ENCODE measurements around the gene SMIM3.

GRCh38 chr5:150786876-150787275, 8.3 kb downstream of the SMIM3 start:
- TF ChIP-seq SMC3 (IDR thresholded peaks at IDR 0.05; ENCODE audit: low read depth, low read length) (no peak), CTCF (conservative IDR thresholded peaks at IDR 0.05; ENCODE audit: low read depth, low read length) (no peak), MXI1 (IDR thresholded peaks at IDR 0.05; ENCODE audit: borderline replicate concordance, low read depth, low read length) (no peak), CEBPB (IDR thresholded peaks at IDR 0.05; ENCODE audit: low read depth, low read length) (no peak), POLR2A (IDR thresholded peaks at IDR 0.05; ENCODE audit: low read depth, low read length) (no peak), BHLHE40 (IDR thresholded peaks at IDR 0.05; ENCODE audit: low read depth, low read length) (no peak), MAZ (IDR thresholded peaks at IDR 0.05; ENCODE audit: borderline replicate concordance, low read depth, low read length) (no peak), USF2 (IDR thresholded peaks at IDR 0.05; ENCODE audit: low read depth, low read length) (no peak), NFE2L2 (IDR thresholded peaks at IDR 0.05; ENCODE audit: low read depth, low read length) (no peak), RFX5 (IDR thresholded peaks at IDR 0.05; ENCODE audit: low read depth, low read length) (no peak), RCOR1 (IDR thresholded peaks at IDR 0.05; ENCODE audit: insufficient replicate concordance, low read length) (no peak), RAD21 (IDR thresholded peaks at IDR 0.05; ENCODE audit: low read length) (no peak), CHD1 (IDR thresholded peaks at IDR 0.05; ENCODE audit: low read depth, low read length) (no peak), FOS (IDR thresholded peaks at IDR 0.05; ENCODE audit: low read depth, low read length) (no peak)

Data from IMR-90 (cell line).